Adipocyte (in vitro differentiated cells): ENCODE results near the gene UBE3D.
"Not testable (repeated sequence)": the region's sequence is repeated elsewhere in the genome, so short reads cannot be mapped to it uniquely, and the experiment has no call there.

ENCODE experiments used
- DNase-seq: peaks from one replicate; pipeline ENCODE4 v3.0.0-alpha.2; 2015; ENCODE audit warnings: low read depth
- H3K27me3 ChIP-seq: replicated peaks from 2 replicates; pipeline ENCODE4 v1.7.0; 2013; ENCODE audit warnings: mild to moderate bottlenecking, low read length, moderate library complexity; ENCODE audit not compliant: control insufficient read depth, insufficient read depth
- H3K36me3 ChIP-seq: 2 replicates; pipeline ENCODE4 v1.7.0; 2013; ENCODE audit warnings: low read length, mild to moderate bottlenecking, moderate library complexity; ENCODE audit not compliant: control insufficient read depth, insufficient read depth, severe bottlenecking
- H3K4me1 ChIP-seq: 2 replicates; pipeline ENCODE4 v1.7.0; 2013; ENCODE audit warnings: mild to moderate bottlenecking, low read length, moderate library complexity; ENCODE audit not compliant: control insufficient read depth, insufficient read depth
- H3K4me3 ChIP-seq: 2 replicates; pipeline ENCODE4 v1.7.0; 2013; ENCODE audit warnings: mild to moderate bottlenecking, low read length, moderate library complexity
- H3K9ac ChIP-seq: 2 replicates; pipeline ENCODE4 v1.7.0; 2013; ENCODE audit warnings: mild to moderate bottlenecking, low read length, moderate library complexity
- H3K9me3 ChIP-seq: 2 replicates; pipeline ENCODE4 v1.7.0; 2013; ENCODE audit warnings: mild to moderate bottlenecking, low read length, moderate library complexity; ENCODE audit not compliant: control insufficient read depth

UBE3D gene

DNA sequence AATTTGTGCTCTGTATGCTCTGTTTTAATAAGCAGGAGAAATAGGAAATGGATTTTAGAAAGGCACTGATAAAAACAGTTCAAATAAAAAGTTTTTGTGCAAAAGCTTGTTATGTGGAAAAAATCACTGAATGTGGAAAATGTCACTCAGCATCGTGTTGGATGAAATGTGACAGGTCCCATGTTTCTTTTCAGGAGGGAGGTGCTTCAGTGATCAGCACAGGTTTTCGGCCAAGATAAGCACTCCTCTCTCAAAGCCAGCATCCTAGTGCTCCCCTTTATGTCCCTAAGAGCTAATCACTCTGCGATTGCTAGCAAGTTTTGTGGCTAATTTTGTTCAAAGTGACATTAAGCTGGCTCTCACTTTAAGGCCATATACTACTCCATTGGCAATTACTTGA, 12.0 kb downstream of the UBE3D start:
- peaks cover 6% of the 10 kb centered on the region for H3K4me1 ChIP-seq
- no peaks in the 10 kb centered on the region for H3K36me3 ChIP-seq
- H3K9me3 ChIP-seq: no peaks in the 10 kb centered on the region
- DNase-seq: no peak
- no peaks in the 10 kb centered on the region for H3K27me3 ChIP-seq
- H3K9ac ChIP-seq: no peak overlapping the region
- no peak overlapping the region for H3K4me3 ChIP-seq

DNA sequence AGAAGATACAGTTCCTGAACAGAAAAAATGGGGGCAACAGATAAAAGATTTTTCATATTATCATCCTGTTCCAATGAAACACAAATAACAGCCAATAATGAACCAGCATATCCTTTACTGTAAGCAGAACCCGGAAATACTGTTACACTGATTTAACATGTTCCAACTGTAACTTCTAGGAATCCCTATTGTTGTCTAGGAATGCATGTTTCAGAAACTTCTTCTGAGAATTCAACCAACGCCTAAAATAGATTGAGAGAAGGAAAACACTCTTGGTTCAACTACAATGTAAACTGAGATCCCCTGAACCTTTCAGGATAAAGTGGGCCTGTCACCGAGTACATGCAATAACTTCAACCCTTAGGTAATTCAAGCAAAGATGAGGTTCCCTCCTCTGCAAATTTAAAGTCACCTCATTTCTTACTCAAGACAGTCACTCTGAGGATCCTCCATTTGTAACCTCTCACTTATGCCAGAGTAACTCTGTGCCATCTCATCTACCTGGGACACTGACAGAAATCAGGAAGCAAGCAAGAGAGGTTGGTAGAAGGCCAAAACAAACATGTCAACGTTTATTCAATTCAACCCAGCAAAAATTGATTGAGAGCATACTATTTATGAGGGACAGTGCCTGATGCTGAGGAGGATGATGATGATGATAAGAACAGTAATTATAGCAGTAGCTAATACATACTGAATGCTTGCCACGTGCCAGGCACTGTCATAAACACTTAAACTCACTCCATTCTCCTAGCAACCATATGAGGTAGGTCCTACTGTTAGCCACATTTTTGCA, 14.1 kb downstream of the UBE3D start:
- Histone ChIP-seq H3K9me3 (no peaks in the 10 kb centered on the region), H3K4me3 (no peak overlapping the region), H3K4me1 (peaks cover 6% of the 10 kb centered on the region), H3K36me3 (no peaks in the 10 kb centered on the region), H3K9ac (no peak overlapping the region), H3K27me3 (no peaks in the 10 kb centered on the region)
- DNase-seq: no peak

DNA sequence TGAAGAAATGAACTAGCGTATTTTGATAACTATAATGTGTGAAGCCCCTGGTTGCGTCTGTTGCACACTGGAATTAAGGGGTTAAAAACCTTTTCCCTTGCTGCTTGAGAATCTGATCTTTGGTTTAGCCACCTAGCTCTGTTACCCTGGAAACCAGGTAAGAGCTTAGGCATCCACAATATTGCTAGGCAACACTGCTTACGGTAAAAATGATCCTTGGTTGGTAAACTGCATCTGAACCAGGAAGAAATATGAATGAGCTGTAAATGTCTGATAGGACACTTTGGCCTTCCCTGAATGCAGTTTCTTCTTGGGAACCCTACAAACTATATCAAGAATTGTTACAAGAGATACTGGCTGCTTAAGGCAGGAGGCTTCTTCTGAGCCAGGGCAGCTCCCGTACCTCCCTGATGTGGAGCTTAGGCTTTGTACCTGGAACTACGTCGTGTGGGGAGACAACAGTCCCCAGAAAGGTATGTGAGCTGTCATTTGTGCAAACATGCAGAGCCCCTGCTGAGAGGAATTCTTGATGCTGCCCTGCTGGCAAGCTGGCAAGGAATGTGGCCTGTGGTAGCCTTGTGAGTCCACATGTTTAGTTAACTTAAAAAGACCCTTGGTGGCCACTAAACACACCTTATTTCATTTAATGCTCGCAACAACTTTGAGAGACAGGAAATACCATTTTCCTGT, 18.4 kb downstream of the UBE3D start:
- no peaks in the 10 kb centered on the region for H3K9me3 ChIP-seq
- H3K9ac ChIP-seq: no peak overlapping the region
- H3K4me3 ChIP-seq: no peak overlapping the region
- no peaks in the 10 kb centered on the region for H3K36me3 ChIP-seq
- H3K4me1 ChIP-seq: no peaks in the 10 kb centered on the region
- DNase-seq: no peak
- H3K27me3 ChIP-seq: no peaks in the 10 kb centered on the region

DNA sequence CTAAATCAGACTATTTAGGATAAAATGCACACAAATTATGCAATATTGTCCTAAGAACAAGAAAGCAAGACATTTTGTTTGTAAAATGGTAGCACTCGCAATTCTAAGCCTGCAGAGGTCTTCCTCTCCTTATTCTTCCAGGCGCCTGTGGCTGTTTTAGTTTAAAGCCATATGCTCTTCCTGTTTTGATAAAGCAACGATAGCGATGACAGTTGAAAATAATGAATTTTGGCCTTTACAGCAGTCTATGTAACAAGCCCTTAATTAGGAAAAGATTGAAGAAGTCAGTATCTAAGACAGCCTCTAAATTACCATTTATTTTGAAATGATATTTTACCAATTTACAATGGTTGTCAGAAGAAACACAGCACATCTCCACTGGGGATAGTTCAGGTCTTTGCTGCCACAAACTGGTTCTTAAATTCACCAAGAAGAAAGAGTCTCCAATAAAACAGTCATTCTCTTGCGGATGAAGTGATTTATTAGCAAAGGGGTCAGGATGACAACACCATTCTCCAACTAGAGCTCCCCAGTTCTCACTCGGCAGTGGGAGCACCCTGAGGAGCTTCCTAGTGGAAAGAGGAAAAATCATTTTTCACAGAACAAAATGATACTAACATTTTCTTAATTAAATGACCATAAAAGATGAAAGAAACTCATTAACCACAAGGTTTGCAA, 21.4 kb downstream of the UBE3D start:
- H3K9me3 ChIP-seq: no peaks in the 10 kb centered on the region
- H3K36me3 ChIP-seq: no peaks in the 10 kb centered on the region

DNA sequence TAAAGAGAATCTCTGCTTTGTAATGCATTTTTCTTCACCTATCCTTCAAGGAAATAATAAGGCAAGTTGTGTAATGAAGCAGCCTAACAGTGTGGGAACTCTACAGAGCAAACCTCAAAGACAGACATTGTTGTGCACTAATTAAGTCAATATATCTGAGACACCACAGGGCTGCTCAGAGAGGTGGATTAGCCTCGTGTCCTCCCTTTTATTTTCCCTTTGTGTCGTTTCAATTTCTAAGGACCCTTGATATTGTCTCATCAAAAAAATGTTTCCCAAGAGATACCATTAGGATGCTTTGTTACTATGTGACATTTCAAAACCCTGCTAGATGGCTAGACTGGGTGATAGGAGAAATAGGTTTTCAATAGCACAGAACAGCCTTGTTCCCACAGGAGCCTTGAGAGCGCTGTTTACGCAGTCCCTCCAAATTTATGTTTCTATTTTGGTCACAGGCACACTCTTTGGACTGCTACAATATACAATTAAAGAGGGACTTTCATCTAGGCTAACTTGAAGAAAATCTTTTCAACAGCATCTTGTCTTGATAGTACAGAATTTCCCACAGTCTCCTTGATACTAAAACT, 23.1 kb downstream of the UBE3D start:
- H3K4me3 ChIP-seq: no peak overlapping the region
- no peaks in the 10 kb centered on the region for H3K4me1 ChIP-seq
- no peaks in the 10 kb centered on the region for H3K27me3 ChIP-seq
- DNase-seq: no peak
- H3K36me3 ChIP-seq: no peaks in the 10 kb centered on the region
- no peak overlapping the region for H3K9ac ChIP-seq
- H3K9me3 ChIP-seq: no peaks in the 10 kb centered on the region

More for the DNA sequence above, 21.4 kb downstream of the UBE3D start:
- H3K4me1 ChIP-seq: no peaks in the 10 kb centered on the region
- H3K27me3 ChIP-seq: no peaks in the 10 kb centered on the region
- no peak overlapping the region for H3K9ac ChIP-seq
- no peak overlapping the region for H3K4me3 ChIP-seq
- no peak for DNase-seq

DNA sequence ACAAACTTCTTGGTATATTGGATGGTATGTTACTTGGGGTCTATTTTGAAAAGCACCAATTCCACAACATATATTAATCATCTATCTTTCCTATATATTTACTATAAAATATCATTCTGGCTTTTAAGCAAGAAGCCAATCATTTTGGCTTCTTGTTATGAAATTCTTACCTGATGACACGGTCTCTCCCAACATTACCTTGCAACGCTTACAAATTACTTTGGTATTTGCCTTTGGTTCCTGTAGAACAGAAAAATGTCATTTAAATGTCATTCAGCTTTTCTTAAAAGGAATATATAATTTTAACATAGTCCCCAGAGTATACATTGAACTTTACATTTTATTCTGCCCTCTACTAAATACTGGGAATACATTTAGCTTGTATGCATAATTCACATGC, 27.4 kb downstream of the UBE3D start:
- Histone ChIP-seq H3K4me3 (no peak overlapping the region), H3K4me1 (no peaks in the 10 kb centered on the region), H3K9ac (no peak overlapping the region), H3K27me3 (no peaks in the 10 kb centered on the region), H3K36me3 (peaks cover 6% of the 10 kb centered on the region), H3K9me3 (peaks cover 3% of the 10 kb centered on the region)
- no peak for DNase-seq

DNA sequence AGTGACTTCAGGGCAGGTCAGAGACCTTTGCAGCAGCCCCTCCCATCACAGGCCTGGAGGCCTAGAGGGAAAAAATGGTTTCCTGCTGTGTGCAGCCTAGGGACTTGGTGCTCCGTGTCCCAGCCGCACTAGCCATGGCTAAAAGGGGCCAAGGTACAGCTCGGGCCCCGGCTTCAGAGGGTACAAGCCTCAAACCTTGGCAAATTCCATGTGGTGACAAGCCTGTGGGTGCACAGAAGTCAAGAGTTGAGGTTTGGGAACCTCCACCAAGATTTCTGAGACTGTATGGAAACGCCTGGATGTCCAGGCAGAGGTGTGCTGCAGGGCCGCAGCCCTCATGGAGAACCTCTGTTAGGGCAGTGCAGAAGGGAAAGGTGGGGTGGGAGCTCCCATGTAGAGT, 34.0 kb downstream of the UBE3D start:
- no peak for DNase-seq
- Histone ChIP-seq H3K27me3 (no peaks in the 10 kb centered on the region), H3K9ac (no peak overlapping the region), H3K36me3 (peaks cover 13% of the 10 kb centered on the region), H3K9me3 (peaks cover 12% of the 10 kb centered on the region), H3K4me1 (no peaks in the 10 kb centered on the region), H3K4me3 (no peak overlapping the region)

DNA sequence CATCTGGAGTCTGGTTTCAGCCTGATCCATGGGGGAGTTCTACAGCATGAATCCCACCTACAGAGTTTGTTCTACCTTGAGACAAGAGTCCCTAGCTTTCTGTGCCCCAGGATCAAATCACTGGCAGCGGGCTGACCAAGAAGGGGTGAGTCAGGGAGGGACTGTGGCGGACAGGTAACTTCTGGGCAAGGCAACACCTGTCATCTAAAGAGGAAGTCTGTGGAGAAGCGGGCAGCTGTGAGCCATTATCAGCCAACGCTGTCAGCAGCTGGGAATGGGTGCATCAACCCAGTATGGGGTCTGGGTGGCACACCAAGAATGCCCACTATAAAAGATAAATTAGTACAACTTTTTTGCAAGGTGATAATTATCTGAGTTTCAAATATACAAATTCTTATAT, 45.9 kb downstream of the UBE3D start:
- H3K9me3 ChIP-seq: peaks cover 4% of the 10 kb centered on the region
- no peak overlapping the region for H3K4me3 ChIP-seq
- no peaks in the 10 kb centered on the region for H3K4me1 ChIP-seq
- no peak for DNase-seq
- peaks cover 14% of the 10 kb centered on the region for H3K36me3 ChIP-seq
- H3K27me3 ChIP-seq: no peaks in the 10 kb centered on the region
- no peak overlapping the region for H3K9ac ChIP-seq

DNA sequence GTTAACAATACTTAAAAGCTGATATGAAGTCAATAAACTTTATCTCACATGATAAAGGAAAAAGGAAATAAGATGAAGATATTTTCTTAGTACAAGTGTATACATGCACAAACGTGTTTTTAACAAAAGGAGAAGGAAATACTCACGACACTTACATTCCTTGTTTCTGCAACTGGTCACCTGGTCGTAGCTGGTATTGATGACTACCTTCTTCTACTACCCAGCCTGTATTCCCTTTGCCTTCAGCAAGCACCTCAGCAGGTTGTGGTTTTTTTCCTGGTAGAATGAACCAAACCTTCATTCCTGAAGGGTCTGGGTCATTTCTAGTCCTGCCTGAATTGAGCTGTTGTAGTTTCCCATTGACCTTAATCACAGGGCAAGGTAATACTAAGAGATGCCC, 54.5 kb downstream of the UBE3D start:
- not testable (repeated sequence) for H3K36me3 ChIP-seq, H3K4me1 ChIP-seq, H3K9me3 ChIP-seq

DNA sequence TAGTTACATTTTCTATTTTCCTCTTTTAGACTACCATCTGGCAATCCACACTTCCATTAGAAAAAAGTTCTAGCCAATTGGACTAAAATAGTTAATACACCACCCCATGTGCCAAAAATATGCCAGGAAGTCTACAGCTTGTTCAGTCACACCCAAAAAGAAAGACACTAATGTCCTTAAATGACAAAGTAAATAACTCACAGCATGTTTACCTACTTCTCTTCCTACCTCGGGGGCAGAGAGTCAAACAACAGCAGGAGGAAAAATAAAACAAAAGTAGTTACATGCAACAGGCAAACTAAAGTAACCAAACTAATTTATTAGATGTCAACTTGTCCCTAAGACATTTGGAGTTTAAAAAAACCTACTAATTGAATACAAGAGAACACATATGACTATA, 57.0 kb downstream of the UBE3D start:
- Histone ChIP-seq H3K36me3 (peaks cover 7% of the 10 kb centered on the region), H3K9ac (no peak overlapping the region), H3K4me1 (no peaks in the 10 kb centered on the region), H3K4me3 (no peak overlapping the region), H3K27me3 (no peaks in the 10 kb centered on the region), H3K9me3 (no peaks in the 10 kb centered on the region)
- DNase-seq: no peak

More for the DNA sequence above, 54.5 kb downstream of the UBE3D start:
- H3K27me3 ChIP-seq, H3K9ac ChIP-seq, H3K4me3 ChIP-seq, DNase-seq: not testable (repeated sequence)

DNA sequence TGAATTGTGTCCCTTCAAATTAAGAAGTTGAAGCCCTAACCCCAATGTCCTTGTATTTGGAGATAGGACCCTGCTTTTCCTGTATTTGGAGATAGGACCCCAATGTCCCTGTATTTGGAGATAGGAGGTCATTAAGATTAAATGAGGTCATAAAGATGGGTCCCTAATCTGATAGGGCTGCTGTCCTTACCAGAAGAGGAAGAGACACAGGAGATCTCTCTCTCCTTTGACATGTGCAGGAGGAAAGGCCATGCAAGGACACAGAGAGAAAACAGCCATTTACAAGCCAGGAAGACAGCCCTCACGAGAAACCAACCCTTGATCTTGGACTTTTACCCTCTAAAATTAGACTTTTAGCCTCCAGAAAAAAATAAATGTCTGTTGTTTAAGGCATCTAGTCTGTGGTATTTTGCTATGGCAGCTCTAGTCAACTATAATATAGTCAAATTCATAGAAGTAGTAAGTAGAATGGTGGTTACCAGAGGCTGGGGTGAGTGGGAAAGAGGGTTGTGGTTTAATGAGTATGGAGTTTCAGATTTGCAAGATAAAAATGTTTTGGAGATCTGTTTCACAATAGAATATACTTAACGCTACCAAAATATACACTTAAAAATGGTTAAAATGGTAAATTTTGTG, 59.3 kb downstream of the UBE3D start:
- no peaks in the 10 kb centered on the region for H3K36me3 ChIP-seq
- H3K9me3 ChIP-seq: no peaks in the 10 kb centered on the region
- no peaks in the 10 kb centered on the region for H3K4me1 ChIP-seq
- DNase-seq: no peak
- H3K27me3 ChIP-seq: no peaks in the 10 kb centered on the region
- no peak overlapping the region for H3K9ac ChIP-seq
- H3K4me3 ChIP-seq: no peak overlapping the region
